ENCODE data around the gene ANXA11. TPM values are rescaled to one million over a fixed set of nuclear protein-coding genes. Genes with fewer than 3 reads are reported as not detected.

Gene ANXA11
- total RNA-seq, 1 experiment from 2014 or later = 434 TPM

- no peak overlapping the region for H3K27ac ChIP-seq (ENCODE audit: low read length)
- H3K4me1 ChIP-seq (ENCODE audit: insufficient read depth, low read length) = peaks cover 8% of the 10 kb centered on the region; the same call in 1 of the 2 replicates
- no peaks in the 10 kb centered on the region for H3K36me3 ChIP-seq (ENCODE audit: low read depth, low read length)
- no peaks in the 10 kb centered on the region for H3K79me2 ChIP-seq (ENCODE audit: low read length)
- ATAC-seq (peak; percentile 14; the same call in 1 of the 2 replicates), DNase-seq (peak; percentile 34)
- no TSS peak for BruUV-seq (replicated peaks)
- H2AFZ ChIP-seq (ENCODE audit: low read length) = no peak overlapping the region
- H3K9me3 ChIP-seq (ENCODE audit: low read length) = no peaks in the 10 kb centered on the region
- H3K4me2 ChIP-seq (ENCODE audit: low read length) = no peak overlapping the region
- H4K20me1 ChIP-seq (ENCODE audit: low read length) = no peaks in the 10 kb centered on the region
- peaks cover 6% of the 10 kb centered on the region for H3K27me3 ChIP-seq (ENCODE audit: low read length)
- ChIA-PET POLR2A (ENCODE audit: unreplicated experiment) (no interaction called here), CTCF (interaction anchor here (0.6 kb wide), 1 partner anchor 17 kb away, joined by 4 read pairs; no protein-coding TSS in a partner anchor)
- no peak overlapping the region for H3K9ac ChIP-seq (ENCODE audit: low read length)
- no peaks in the 10 kb centered on the region for H3K9me2 ChIP-seq (replicated peaks; ENCODE audit: low read length)
- no peaks in the 10 kb centered on the region for H3F3A ChIP-seq (ENCODE audit: low read length, unreplicated experiment)
- intact Hi-C loops (cut with micrococcal nuclease) = no loop called here
- no peak overlapping the region for H3K4me3 ChIP-seq (ENCODE audit: low read length)
- TF ChIP-seq EZH2phosphoT487 (IDR thresholded peaks at IDR 0.05; ENCODE audit: borderline replicate concordance, low read length) (no peak), CTCF (conservative IDR thresholded peaks at IDR 0.05; ENCODE audit: low read depth, low read length) (no peak), EZH2 (IDR thresholded peaks at IDR 0.05; ENCODE audit: low read length, unreplicated experiment) (no peak)
Observed at GRCh38 chr10:80126876-80127275, 78.5 kb downstream of the ANXA11 start.

- H3K36me3 ChIP-seq (ENCODE audit: low read depth, low read length) = no peaks in the 10 kb centered on the region
Observed at GRCh38 chr10:80122746-80123145, 82.6 kb downstream of the ANXA11 start.

GRCh38 chr10:80122110-80122710 lies 83.1 kb downstream of the ANXA11 start:
- no peaks in the 10 kb centered on the region for H3F3A ChIP-seq (ENCODE audit: low read length, unreplicated experiment)
- H3K27ac ChIP-seq (ENCODE audit: low read length) = no peak overlapping the region
- no peaks in the 10 kb centered on the region for H4K20me1 ChIP-seq (ENCODE audit: low read length)
- peaks cover 8% of the 10 kb centered on the region; the same call in 1 of the 2 replicates for H3K4me1 ChIP-seq (ENCODE audit: insufficient read depth, low read length)
- DNase-seq (peak; percentile 93), ATAC-seq (peak; percentile 53)
- no TSS peak for BruUV-seq (replicated peaks)
- H3K79me2 ChIP-seq (ENCODE audit: low read length) = no peaks in the 10 kb centered on the region
- H3K4me2 ChIP-seq (ENCODE audit: low read length) = no peak overlapping the region
- intact Hi-C loops (cut with micrococcal nuclease) = no loop called here
- POLR2A ChIA-PET (ENCODE audit: unreplicated experiment) = no interaction called here
- TF ChIP-seq EZH2phosphoT487 (IDR thresholded peaks at IDR 0.05; ENCODE audit: borderline replicate concordance, low read length) (no peak), CTCF (conservative IDR thresholded peaks at IDR 0.05; ENCODE audit: low read depth, low read length) (no peak), EZH2 (IDR thresholded peaks at IDR 0.05; ENCODE audit: low read length, unreplicated experiment) (no peak)
- no peak overlapping the region for H2AFZ ChIP-seq (ENCODE audit: low read length)
- no peaks in the 10 kb centered on the region for H3K9me3 ChIP-seq (ENCODE audit: low read length)
- CTCF ChIA-PET = interaction anchor here (0.6 kb wide), 1 partner anchor 75 kb away, joined by 3 read pairs; no protein-coding TSS in a partner anchor
- no peaks in the 10 kb centered on the region for H3K27me3 ChIP-seq (ENCODE audit: low read length)
- H3K9me2 ChIP-seq (replicated peaks; ENCODE audit: low read length) = no peaks in the 10 kb centered on the region
- H3K9ac ChIP-seq (ENCODE audit: low read length) = no peak overlapping the region
- no peaks in the 10 kb centered on the region for H3K36me3 ChIP-seq (ENCODE audit: low read depth, low read length)
- no peak overlapping the region for H3K4me3 ChIP-seq (ENCODE audit: low read length)

More at GRCh38 chr10:80122746-80123145, 82.6 kb downstream of the ANXA11 start:
- ChIA-PET CTCF (interaction anchor here (0.6 kb wide), 1 partner anchor 75 kb away, joined by 3 read pairs; no protein-coding TSS in a partner anchor), POLR2A (ENCODE audit: unreplicated experiment) (no interaction called here)
- BruUV-seq (replicated peaks) = no TSS peak
- no peaks in the 10 kb centered on the region for H3K9me3 ChIP-seq (ENCODE audit: low read length)
- no peak overlapping the region for H3K27ac ChIP-seq (ENCODE audit: low read length)
- no peaks in the 10 kb centered on the region for H4K20me1 ChIP-seq (ENCODE audit: low read length)
- no peak overlapping the region for H3K9ac ChIP-seq (ENCODE audit: low read length)
- H3K27me3 ChIP-seq (ENCODE audit: low read length) = no peaks in the 10 kb centered on the region
- intact Hi-C loops (cut with micrococcal nuclease) = no loop called here
- H2AFZ ChIP-seq (ENCODE audit: low read length) = no peak overlapping the region
- no peaks in the 10 kb centered on the region for H3K9me2 ChIP-seq (replicated peaks; ENCODE audit: low read length)
- peaks cover 8% of the 10 kb centered on the region; the same call in 1 of the 2 replicates for H3K4me1 ChIP-seq (ENCODE audit: insufficient read depth, low read length)
- H3K4me2 ChIP-seq (ENCODE audit: low read length) = no peak overlapping the region
- H3K4me3 ChIP-seq (ENCODE audit: low read length) = no peak overlapping the region
- H3F3A ChIP-seq (ENCODE audit: low read length, unreplicated experiment) = no peaks in the 10 kb centered on the region
- ATAC-seq (no peak), DNase-seq (no peak)
- TF ChIP-seq EZH2 (IDR thresholded peaks at IDR 0.05; ENCODE audit: low read length, unreplicated experiment) = no peak
- H3K79me2 ChIP-seq (ENCODE audit: low read length) = no peaks in the 10 kb centered on the region

Measured in PC-3 (cell line).